Neutrophil (primary cell): ENCODE measurements around the gene PLLP.

Experiments used
- H3K27ac ChIP-seq: fragments of 200-600 bp; sonication (generic); 2 replicates; pipeline ENCODE4 v1.5.1; 2016; ENCODE audit warnings: mild to moderate bottlenecking, moderate library complexity
- H3K27me3 ChIP-seq: fragments of 200-600 bp; sonication (generic); 2 replicates; pipeline ENCODE4 v1.6.0; 2016; ENCODE audit warnings: mild to moderate bottlenecking
- H3K36me3 ChIP-seq: fragments of 200-600 bp; sonication (generic); 2 replicates; pipeline ENCODE4 v1.5.1; 2017
- H3K4me1 ChIP-seq, 2 experiments: fragments of 200-600 bp in 1 of 2; sonication (generic) in 1 of 2; 1 replicate in 1 of 2; 2 replicates in 1 of 2; pipeline versions ENCODE4 v1.5.1 to v1.6.1; 2013 to 2016; ENCODE audit warnings: low read depth in 1 of 2, low read length in 1 of 2, mild to moderate bottlenecking in 1 of 2, moderate library complexity in 1 of 2; ENCODE audit not compliant: control insufficient read depth in 1 of 2, insufficient read depth in 1 of 2
- H3K4me3 ChIP-seq, 2 experiments: fragments of 200-600 bp in 1 of 2; sonication (generic) in 1 of 2; 1 replicate in 1 of 2; 2 replicates in 1 of 2; pipeline ENCODE4 v1.5.1; 2013 to 2016; ENCODE audit warnings: low read depth in 1 of 2, low read length in 1 of 2, mild to moderate bottlenecking in 1 of 2, moderate library complexity in 1 of 2
- H3K9me3 ChIP-seq: fragments of 200-600 bp; sonication (generic); 2 replicates; pipeline ENCODE4 v1.5.1; 2016
- TF ChIP-seq, protein P1 (sequence below): fragments of 200-600 bp; sonication (generic); IDR thresholded peaks from 2 replicates; pipeline ENCODE4 v1.5.1; 2016; ENCODE audit warnings: antibody characterized with exemption

Gene PLLP

DNA sequence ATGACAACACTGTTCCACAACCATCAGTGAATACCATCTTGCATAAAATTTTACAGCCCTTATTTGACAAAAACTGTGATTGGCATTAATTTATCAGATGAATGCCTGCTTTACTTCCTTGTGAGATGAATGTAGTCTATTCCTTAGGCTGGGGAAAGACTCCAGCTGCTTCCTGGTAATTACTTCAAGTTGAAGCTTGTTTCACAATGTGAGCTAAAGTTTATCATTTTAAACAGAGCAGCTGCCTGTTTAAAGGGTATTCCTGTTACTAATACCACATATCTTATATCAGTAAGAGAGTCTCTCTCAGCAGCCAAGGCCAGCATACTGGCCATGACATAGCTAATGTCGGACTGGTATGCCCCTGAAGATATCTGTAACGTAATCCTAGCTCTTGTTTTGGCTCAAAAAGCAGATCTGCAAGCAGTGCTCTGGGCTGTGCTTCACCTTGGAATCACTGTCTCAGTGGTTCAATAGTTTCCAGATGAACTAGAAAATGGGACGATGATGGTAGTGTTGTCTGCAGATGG lies 52.6 kb downstream of the PLLP start:
- TF ChIP-seq, protein P1, sequence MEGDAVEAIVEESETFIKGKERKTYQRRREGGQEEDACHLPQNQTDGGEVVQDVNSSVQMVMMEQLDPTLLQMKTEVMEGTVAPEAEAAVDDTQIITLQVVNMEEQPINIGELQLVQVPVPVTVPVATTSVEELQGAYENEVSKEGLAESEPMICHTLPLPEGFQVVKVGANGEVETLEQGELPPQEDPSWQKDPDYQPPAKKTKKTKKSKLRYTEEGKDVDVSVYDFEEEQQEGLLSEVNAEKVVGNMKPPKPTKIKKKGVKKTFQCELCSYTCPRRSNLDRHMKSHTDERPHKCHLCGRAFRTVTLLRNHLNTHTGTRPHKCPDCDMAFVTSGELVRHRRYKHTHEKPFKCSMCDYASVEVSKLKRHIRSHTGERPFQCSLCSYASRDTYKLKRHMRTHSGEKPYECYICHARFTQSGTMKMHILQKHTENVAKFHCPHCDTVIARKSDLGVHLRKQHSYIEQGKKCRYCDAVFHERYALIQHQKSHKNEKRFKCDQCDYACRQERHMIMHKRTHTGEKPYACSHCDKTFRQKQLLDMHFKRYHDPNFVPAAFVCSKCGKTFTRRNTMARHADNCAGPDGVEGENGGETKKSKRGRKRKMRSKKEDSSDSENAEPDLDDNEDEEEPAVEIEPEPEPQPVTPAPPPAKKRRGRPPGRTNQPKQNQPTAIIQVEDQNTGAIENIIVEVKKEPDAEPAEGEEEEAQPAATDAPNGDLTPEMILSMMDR: no peak
- H3K27ac ChIP-seq: no peak overlapping the region
- peaks cover 87% of the 10 kb centered on the region for H3K36me3 ChIP-seq

DNA sequence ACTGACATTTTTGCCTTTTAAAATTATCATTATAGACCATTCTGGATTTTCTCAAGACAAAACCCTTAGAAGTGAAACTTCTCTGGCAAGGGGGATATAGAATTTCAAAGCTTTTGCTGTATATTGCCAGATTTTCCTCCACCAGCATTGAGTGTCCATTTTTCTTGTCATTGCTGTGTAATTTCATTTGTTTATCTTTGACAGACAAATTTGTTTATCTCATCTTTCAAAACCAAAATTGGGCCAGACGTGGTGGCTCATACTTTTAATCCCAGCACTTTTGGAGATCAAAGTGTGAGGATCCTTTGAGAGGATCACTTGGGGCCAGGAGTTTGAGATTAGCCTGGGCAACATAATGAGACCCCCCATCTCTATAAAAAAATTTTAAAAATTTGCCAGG lies 55.4 kb downstream of the PLLP start:
- Histone ChIP-seq H3K27ac (no peak overlapping the region), H3K27me3 (no peaks in the 10 kb centered on the region), H3K9me3 (no peaks in the 10 kb centered on the region), H3K36me3 (peaks cover 97% of the 10 kb centered on the region), H3K4me3 (no peak overlapping the region), H3K4me1 (no peaks in the 10 kb centered on the region)
- TF ChIP-seq, protein P1: no peak

More for the DNA sequence above, 52.6 kb downstream of the PLLP start:
- Histone ChIP-seq H3K27me3 (no peaks in the 10 kb centered on the region), H3K9me3 (no peaks in the 10 kb centered on the region), H3K4me3 (no peak overlapping the region), H3K4me1 (no peaks in the 10 kb centered on the region)

DNA sequence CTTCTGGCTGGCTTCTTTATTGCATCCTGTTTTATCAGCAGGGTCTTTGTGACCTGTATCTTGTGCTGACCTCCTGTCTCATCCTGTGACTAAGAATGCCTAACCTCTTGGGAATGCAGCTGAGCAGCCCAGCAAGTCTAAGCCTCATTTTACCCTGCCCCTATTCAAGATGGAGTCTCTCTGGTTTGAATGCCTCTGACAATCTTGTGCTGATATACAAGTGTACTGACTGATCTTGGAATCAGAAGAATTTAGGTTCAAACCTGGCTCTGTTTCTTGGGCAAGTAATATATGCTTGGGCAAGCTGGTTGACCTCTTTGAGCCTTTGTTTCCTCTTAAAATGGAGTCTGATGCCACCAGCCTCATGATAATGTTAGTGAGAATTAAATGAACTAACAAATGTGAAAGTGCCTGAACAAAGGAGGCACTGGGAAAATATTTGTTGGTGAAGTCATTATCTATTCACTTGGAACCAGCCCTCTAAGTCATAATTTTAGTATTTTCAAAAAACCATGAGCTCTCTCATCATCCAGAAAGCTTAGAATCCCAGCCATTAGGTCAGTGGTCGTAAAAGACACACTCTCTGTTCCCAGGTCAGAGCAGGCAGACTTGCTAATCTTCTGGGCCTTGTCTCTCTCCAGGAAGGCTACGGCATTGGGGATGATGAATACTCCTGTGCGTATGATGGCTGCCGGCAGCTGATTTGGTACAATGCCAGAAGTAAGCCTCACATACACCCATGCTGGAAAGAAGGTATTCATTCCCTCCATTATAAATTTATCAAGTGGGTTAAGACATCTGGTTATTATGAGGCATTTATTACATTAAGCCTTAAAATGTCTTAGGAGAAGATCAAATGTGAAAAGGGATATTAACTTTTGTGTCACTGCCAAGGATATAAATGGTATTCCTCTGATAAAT lies 57.5 kb downstream of the PLLP start:
- no peaks in the 10 kb centered on the region for H3K27me3 ChIP-seq
- H3K4me1 ChIP-seq: no peaks in the 10 kb centered on the region
- TF ChIP-seq, protein P1: no peak
- H3K27ac ChIP-seq: no peak overlapping the region
- no peaks in the 10 kb centered on the region for H3K9me3 ChIP-seq
- peaks cover 96% of the 10 kb centered on the region for H3K36me3 ChIP-seq
- no peak overlapping the region for H3K4me3 ChIP-seq

DNA sequence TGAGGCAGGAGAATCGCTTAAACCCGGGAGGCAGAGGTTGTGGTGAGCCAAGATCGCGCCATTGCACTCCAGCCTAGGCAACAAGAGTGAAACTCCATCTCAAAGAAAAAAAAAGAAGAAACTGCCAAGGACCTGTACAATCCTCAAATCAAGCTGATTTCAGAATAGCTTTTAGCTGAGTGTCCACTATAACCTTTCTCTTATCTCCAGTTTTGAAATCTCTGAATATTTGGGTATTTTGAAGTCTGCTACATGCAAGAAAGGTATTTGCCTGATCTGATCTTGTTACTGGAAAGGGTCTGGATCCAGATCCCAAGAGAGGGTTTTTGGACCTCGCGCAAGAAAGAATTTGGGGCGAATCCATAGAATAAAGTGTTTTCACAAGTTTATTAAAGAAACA lies 58.5 kb downstream of the PLLP start:
- no peaks in the 10 kb centered on the region for H3K27me3 ChIP-seq
- H3K9me3 ChIP-seq: no peaks in the 10 kb centered on the region
- no peak overlapping the region for H3K4me3 ChIP-seq
- no peaks in the 10 kb centered on the region for H3K4me1 ChIP-seq
- TF ChIP-seq, protein P1: no peak
- H3K36me3 ChIP-seq: peaks cover 96% of the 10 kb centered on the region
- no peak overlapping the region for H3K27ac ChIP-seq

DNA sequence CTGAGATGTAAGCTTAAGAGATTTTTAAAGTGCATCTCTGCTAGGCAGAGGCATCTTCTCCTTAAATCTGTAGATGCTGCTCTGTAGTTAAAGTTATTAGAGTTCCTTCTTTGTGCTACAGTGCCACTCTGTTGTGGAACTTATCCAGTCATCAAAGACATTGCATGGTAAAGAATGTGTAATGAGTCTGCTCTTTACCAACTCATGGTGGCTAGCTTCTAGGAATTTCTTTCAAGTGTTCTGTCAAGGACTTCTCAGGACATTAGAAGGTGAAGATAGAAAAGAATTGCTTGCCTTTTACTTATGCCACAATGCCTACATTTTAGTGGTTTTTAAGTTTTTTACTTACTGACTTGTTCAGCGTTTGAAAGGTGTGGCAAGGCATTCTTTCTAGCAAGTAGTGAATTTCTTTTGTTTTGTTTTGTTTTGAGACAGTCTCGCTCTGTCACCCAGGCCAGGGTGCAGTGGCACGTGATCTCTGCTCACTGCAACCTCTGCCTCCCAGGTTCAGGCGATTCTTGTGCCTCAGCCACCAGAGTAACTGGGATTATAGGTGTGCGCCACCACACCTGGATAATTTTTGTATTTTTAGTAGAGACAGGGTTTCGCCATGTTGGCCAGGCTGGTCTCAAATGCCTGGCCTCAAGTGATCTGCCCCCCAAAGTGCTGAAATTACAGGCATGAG lies 59.7 kb downstream of the PLLP start:
- no peak overlapping the region for H3K4me3 ChIP-seq
- peaks cover 89% of the 10 kb centered on the region for H3K36me3 ChIP-seq
- no peaks in the 10 kb centered on the region for H3K9me3 ChIP-seq
- no peaks in the 10 kb centered on the region for H3K4me1 ChIP-seq
- no peaks in the 10 kb centered on the region for H3K27me3 ChIP-seq
- H3K27ac ChIP-seq: peak overlapping the region; percentile 30
- TF ChIP-seq, protein P1: no peak
